ENCODE measurements around the gene MEGF11. TPM values are rescaled to one million over a fixed set of nuclear protein-coding genes. Genes with fewer than 3 reads are reported as not detected.
A peak's percentile ranks its signal among the peaks of the same experiment; 100 is the strongest.

The MEGF11 gene
- total RNA-seq, 1 donor from 2014 or later = 0.06 TPM

DNA sequence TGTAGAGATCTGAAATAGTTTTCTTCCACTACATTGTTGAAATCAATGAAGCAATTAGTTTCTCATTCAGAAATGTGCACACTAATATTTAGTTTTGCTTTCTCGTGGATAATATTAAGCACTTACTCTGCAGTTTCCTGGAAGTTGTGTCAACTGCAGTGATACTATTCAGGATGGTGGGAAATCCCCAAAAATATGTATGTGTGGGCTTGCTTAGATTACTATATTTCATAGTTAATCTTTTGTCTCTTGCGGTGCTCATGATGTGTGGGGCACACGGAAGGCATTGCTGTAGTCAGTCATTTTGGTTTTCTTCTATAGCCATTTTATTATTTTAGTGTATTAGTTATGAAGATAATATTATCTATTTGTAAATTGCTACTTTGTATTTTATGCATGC is 364.6 kb downstream of the MEGF11 start:
- Histone ChIP-seq H2AFZ (replicated peaks) (no peak overlapping the region), H3F3A (ENCODE audit: low read depth) (no peaks in the 10 kb centered on the region), H3K4me1 (no peaks in the 10 kb centered on the region), H3K9ac (no peak overlapping the region), H4K20me1 (ENCODE audit: low read depth) (peaks cover 44% of the 10 kb centered on the region), H3K4me3 (no peak overlapping the region), H3K27ac (no peak overlapping the region), H3K36me3 (peaks cover 7% of the 10 kb centered on the region), H3K79me2 (ENCODE audit: low read depth) (peaks cover 31% of the 10 kb centered on the region), H3K27me3 (no peaks in the 10 kb centered on the region), H3K4me2 (no peak overlapping the region), H3K9me3 (ENCODE audit: low read depth) (no peaks in the 10 kb centered on the region)
- Mint-ChIP-seq H3K9me3 (no peaks in the 10 kb centered on the region), H3K36me3 (peaks cover 21% of the 10 kb centered on the region), H3K4me1 (no peaks in the 10 kb centered on the region), H3K4me3 (no peak overlapping the region), H3K27me3 (ENCODE audit: insufficient read depth, low read depth) (no peaks in the 10 kb centered on the region), H3K27ac (no peak overlapping the region)
- no peak for DNase-seq (ENCODE audit: low spot score)
- TF ChIP-seq CTCF (IDR thresholded peaks at IDR 0.05) = no peak
- TF ChIP-seq EZH2phosphoT487 (IDR thresholded peaks at IDR 0.05) = no peak
- no peak for TF ChIP-seq EZH2 (IDR thresholded peaks at IDR 0.05)

- no peaks in the 10 kb centered on the region for H3K4me1 Mint-ChIP-seq
- Histone ChIP-seq H3K4me2 (no peak overlapping the region), H3K9me3 (ENCODE audit: low read depth) (no peaks in the 10 kb centered on the region), H3K4me1 (no peaks in the 10 kb centered on the region), H3K79me2 (ENCODE audit: low read depth) (peaks cover 31% of the 10 kb centered on the region), H3K4me3 (no peak overlapping the region), H3K27me3 (no peaks in the 10 kb centered on the region), H3K36me3 (peaks cover 7% of the 10 kb centered on the region), H2AFZ (replicated peaks) (no peak overlapping the region), H4K20me1 (ENCODE audit: low read depth) (peaks cover 46% of the 10 kb centered on the region), H3K27ac (no peak overlapping the region), H3F3A (ENCODE audit: low read depth) (no peaks in the 10 kb centered on the region), H3K9ac (no peak overlapping the region)
- no peaks in the 10 kb centered on the region for H3K9me3 Mint-ChIP-seq
- H3K27me3 Mint-ChIP-seq (ENCODE audit: insufficient read depth, low read depth) = no peaks in the 10 kb centered on the region
- no peak overlapping the region for H3K4me3 Mint-ChIP-seq
- no peak overlapping the region for H3K27ac Mint-ChIP-seq
- H3K36me3 Mint-ChIP-seq = peaks cover 21% of the 10 kb centered on the region
- no peak for DNase-seq (ENCODE audit: low spot score)
- TF ChIP-seq EZH2 (IDR thresholded peaks at IDR 0.05) (no peak), EZH2phosphoT487 (IDR thresholded peaks at IDR 0.05) (no peak), CTCF (IDR thresholded peaks at IDR 0.05) (no peak)
Observed at GRCh38 chr15:65887565-65887964, 366.0 kb downstream of the MEGF11 start.

DNA sequence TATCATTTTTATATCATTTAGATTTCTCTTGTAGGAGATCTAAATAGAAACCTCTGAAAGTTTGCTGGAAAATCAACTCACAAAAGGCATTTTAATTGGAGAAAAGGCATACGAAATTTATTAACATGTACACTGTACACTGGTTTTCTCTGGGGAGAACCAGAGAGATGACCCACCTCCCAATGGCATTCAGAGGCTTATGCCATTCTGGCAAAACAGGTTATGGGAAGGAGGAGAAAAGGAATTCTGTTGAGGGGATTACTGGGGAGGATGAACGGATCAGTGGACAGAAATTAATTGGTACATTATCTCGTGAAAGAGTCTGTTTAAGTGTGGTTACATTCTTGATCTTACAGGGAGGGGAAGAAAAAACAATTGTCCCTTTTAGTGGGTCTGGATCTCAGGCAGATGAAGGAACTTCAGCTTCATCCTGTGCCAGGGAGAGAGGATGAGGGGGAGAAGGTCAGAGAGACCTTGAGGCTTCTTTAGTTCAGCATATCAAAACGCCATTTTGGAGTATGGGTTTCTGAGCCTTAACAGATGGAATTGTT is 367.8 kb downstream of the MEGF11 start:
- H4K20me1 ChIP-seq (ENCODE audit: low read depth) = peaks cover 43% of the 10 kb centered on the region
- H3K27ac ChIP-seq = no peak overlapping the region
- no peak overlapping the region for H3K4me2 ChIP-seq
- no peak overlapping the region for H2AFZ ChIP-seq (replicated peaks)
- no peak overlapping the region for H3K9ac ChIP-seq
- no peak for TF ChIP-seq CTCF (IDR thresholded peaks at IDR 0.05)
- Mint-ChIP-seq H3K9me3 (no peaks in the 10 kb centered on the region), H3K27ac (peak overlapping the region; percentile 15), H3K36me3 (peaks cover 23% of the 10 kb centered on the region), H3K4me1 (no peaks in the 10 kb centered on the region), H3K27me3 (ENCODE audit: insufficient read depth, low read depth) (no peaks in the 10 kb centered on the region), H3K4me3 (no peak overlapping the region)
- H3F3A ChIP-seq (ENCODE audit: low read depth) = no peaks in the 10 kb centered on the region
- DNase-seq (ENCODE audit: low spot score) = no peak
- no peaks in the 10 kb centered on the region for H3K4me1 ChIP-seq
- peaks cover 35% of the 10 kb centered on the region for H3K79me2 ChIP-seq (ENCODE audit: low read depth)
- peaks cover 15% of the 10 kb centered on the region for H3K36me3 ChIP-seq
- no peak overlapping the region for H3K4me3 ChIP-seq
- no peaks in the 10 kb centered on the region for H3K9me3 ChIP-seq (ENCODE audit: low read depth)
- no peaks in the 10 kb centered on the region for H3K27me3 ChIP-seq

Data from neural progenitor cell (in vitro differentiated cells).